Upper lobe of right lung (tissue), 1 donor: ENCODE measurements around the gene ZNF672. TPM values are rescaled to one million over a fixed set of nuclear protein-coding genes. Genes with fewer than 3 reads are reported as not detected.
"Not testable (repeated sequence)": the region's sequence is repeated elsewhere in the genome, so short reads cannot be mapped to it uniquely, and the experiment has no call there.

ENCODE experiments used
- ATAC-seq: fragments of 200-7000 bp; cut with Tn5 transposase; one replicate; pipeline ENCODE4 v1.9.1; 2020; ENCODE audit warnings: mild to moderate bottlenecking, moderate library complexity
- DNase-seq: peaks from one replicate; pipeline ENCODE4 v3.0.0-alpha.2; 2020
- H3K27ac ChIP-seq: fragments of 200-600 bp; one replicate; pipeline ENCODE4 v1.8.0; 2022
- H3K27me3 ChIP-seq: fragments of 200-600 bp; one replicate; pipeline ENCODE4 v1.8.0; 2022; ENCODE audit warnings: mild to moderate bottlenecking
- H3K36me3 ChIP-seq: fragments of 200-600 bp; one replicate; pipeline ENCODE4 v1.8.0; 2022
- H3K4me1 ChIP-seq: fragments of 200-600 bp; one replicate; pipeline ENCODE4 v1.8.0; 2022
- H3K4me3 ChIP-seq: fragments of 200-600 bp; one replicate; pipeline ENCODE4 v1.8.0; 2022; ENCODE audit warnings: mild to moderate bottlenecking
- H3K9me3 ChIP-seq: fragments of 200-600 bp; one replicate; pipeline ENCODE4 v1.8.0; 2022
- intact Hi-C: fragments of 100-400 bp; cut with DNase I; formaldehyde crosslinking; loops from one replicate; pipeline ENCODE4 v1.11.0; 2022
- total RNA-seq: library from RNA; stranded (reverse); fragmentation: NEBNext Ultra II Directional; extraction: Animal tissue kit (Norgen Biotek cat#: 25700); gene quantifications from one replicate; pipeline ENCODE4 v1.2.1, GENCODE V29; 2021
- TF ChIP-seq, protein P1 (sequence below): fragments of 200-600 bp; IDR thresholded peaks from one replicate; pipeline ENCODE4 v1.8.0; 2022; ENCODE audit warnings: antibody characterized with exemption
- donor health status: DM: no; HTN: yes; CAD: no; lungs with severe emphysema.

The ZNF672 gene
- total RNA-seq, 1 donor from 2014 or later: 38.1 TPM

GRCh38 chr1:248824701-248825100 lies 13.3 kb upstream of the ZNF672 start:
- TF ChIP-seq, protein P1, sequence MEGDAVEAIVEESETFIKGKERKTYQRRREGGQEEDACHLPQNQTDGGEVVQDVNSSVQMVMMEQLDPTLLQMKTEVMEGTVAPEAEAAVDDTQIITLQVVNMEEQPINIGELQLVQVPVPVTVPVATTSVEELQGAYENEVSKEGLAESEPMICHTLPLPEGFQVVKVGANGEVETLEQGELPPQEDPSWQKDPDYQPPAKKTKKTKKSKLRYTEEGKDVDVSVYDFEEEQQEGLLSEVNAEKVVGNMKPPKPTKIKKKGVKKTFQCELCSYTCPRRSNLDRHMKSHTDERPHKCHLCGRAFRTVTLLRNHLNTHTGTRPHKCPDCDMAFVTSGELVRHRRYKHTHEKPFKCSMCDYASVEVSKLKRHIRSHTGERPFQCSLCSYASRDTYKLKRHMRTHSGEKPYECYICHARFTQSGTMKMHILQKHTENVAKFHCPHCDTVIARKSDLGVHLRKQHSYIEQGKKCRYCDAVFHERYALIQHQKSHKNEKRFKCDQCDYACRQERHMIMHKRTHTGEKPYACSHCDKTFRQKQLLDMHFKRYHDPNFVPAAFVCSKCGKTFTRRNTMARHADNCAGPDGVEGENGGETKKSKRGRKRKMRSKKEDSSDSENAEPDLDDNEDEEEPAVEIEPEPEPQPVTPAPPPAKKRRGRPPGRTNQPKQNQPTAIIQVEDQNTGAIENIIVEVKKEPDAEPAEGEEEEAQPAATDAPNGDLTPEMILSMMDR: no peak
- Histone ChIP-seq H3K4me1 (peaks cover 54% of the 10 kb centered on the region), H3K9me3 (no peaks in the 10 kb centered on the region), H3K27me3 (no peaks in the 10 kb centered on the region), H3K4me3 (peak overlapping the region; percentile 87), H3K36me3 (peaks cover 19% of the 10 kb centered on the region), H3K27ac (peak overlapping the region; percentile 99)
- DNase-seq (peak; percentile 34), ATAC-seq (no peak)
- intact Hi-C loops: no loop called here

GRCh38 chr1:248825136-248825535 lies 12.9 kb upstream of the ZNF672 start:
- Histone ChIP-seq H3K36me3 (peaks cover 16% of the 10 kb centered on the region), H3K4me1 (peaks cover 54% of the 10 kb centered on the region), H3K4me3 (peak overlapping the region; percentile 87), H3K9me3 (no peaks in the 10 kb centered on the region), H3K27me3 (no peaks in the 10 kb centered on the region), H3K27ac (peak overlapping the region; percentile 99)
- peak; percentile 61 for DNase-seq
- intact Hi-C loops: no loop called here
- no peak for ATAC-seq
- TF ChIP-seq, protein P1: no peak

DNA sequence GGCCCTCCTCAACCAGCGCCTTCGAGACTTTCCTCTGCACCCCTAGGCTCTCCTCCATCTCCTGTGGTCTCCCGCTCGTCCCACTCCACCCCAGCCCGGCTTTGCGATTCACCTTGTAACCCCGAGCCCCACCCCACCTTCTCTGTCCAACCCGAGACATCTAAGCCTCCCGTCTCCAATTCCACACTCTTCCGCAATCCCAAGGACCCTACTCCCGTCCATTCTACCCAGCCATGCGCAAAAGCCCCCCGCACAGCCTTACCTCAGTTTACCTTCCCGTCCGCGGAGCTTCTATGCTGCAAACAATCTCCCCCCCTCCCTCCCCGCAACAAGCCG lies 12.5 kb upstream of the ZNF672 start:
- peaks cover 12% of the 10 kb centered on the region for H3K36me3 ChIP-seq
- no peak for DNase-seq
- intact Hi-C loops: no loop called here
- no peaks in the 10 kb centered on the region for H3K27me3 ChIP-seq
- no peaks in the 10 kb centered on the region for H3K9me3 ChIP-seq
- peak overlapping the region; percentile 87 for H3K4me3 ChIP-seq
- H3K4me1 ChIP-seq: peaks cover 54% of the 10 kb centered on the region
- peak; percentile 3 for ATAC-seq
- TF ChIP-seq, protein P1: no peak
- peak overlapping the region; percentile 99 for H3K27ac ChIP-seq

GRCh38 chr1:248825909-248826760 lies 11.9 kb upstream of the ZNF672 start, which contains the start of gene SH3BP5L:
TSS of gene SH3BP5L (minus strand) at chr1:248825915. CDS start at chr1:248824935, 980 bp downstream.
- ATAC-seq: peak; percentile 95
- intact Hi-C loops: no loop called here
- TF ChIP-seq, protein P1: peak; percentile 62
- Histone ChIP-seq H3K9me3 (no peaks in the 10 kb centered on the region), H3K36me3 (peaks cover 6% of the 10 kb centered on the region), H3K4me3 (peak within 1 kb of the TSS; percentile 87), H3K27ac (peak within 1 kb of the TSS; percentile 99), H3K27me3 (no peaks in the 10 kb centered on the region), H3K4me1 (peaks cover 51% of the 10 kb centered on the region)
- DNase-seq: peak; percentile 96

DNA sequence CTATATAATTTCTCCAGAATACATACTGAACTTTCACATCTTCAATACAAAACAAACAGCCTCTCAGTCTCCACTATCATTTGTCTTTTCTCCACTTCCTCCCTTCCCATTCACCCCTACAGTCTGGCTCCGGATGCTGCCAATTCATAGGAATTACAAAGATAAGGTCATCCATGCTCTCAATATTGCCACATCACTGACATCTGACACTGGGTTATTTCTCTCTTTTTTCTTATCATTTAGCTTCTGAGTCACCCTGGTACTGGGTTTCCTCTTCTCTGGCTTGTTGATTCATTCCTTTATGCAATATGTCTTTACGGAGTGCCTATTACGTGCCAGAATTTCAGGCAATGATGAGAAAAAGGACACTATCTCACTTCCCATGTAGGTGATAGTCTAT lies 9.2 kb upstream of the ZNF672 start:
- Histone ChIP-seq H3K27me3 (no peaks in the 10 kb centered on the region), H3K4me3 (no peak overlapping the region), H3K36me3 (no peaks in the 10 kb centered on the region), H3K27ac (no peak overlapping the region), H3K4me1 (peaks cover 23% of the 10 kb centered on the region), H3K9me3 (no peaks in the 10 kb centered on the region)
- no peak for ATAC-seq
- no peak for DNase-seq
- TF ChIP-seq, protein P1: no peak
- intact Hi-C loops: no loop called here

DNA sequence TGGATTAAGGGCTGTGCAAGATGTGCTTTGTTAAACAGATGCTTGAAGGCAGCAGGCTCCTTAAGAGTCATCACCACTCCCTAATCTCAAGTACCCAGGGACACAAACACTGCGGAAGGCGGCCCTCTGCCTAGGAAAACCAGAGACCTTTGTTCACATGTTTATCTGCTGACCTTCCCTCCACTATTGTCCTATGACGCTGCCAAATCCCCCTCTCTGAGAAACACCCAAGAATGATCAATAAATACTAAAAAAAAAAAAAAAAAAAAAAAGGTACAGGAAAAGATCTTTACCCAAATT lies 7.4 kb upstream of the ZNF672 start:
- ATAC-seq, H3K9me3 ChIP-seq, intact Hi-C loops, H3K27ac ChIP-seq, H3K36me3 ChIP-seq, H3K4me3 ChIP-seq, H3K27me3 ChIP-seq: not testable (repeated sequence)
- H3K4me1 ChIP-seq: peaks cover 10% of the 10 kb centered on the region
- peak; percentile 42 for DNase-seq
